NCI-H146 treated with DMSO at 0.1 percent for 48 hours (cell line): ENCODE results near the gene LIPK.
"Not testable (repeated sequence)": the region's sequence is repeated elsewhere in the genome, so short reads cannot be mapped to it uniquely, and the experiment has no call there.

ENCODE experiments used
- DNase-seq: peaks from one replicate; lab custom pipeline; 2025; ENCODE audit not compliant: unreplicated experiment; lab: John Stamatoyannopoulos, UW

The LIPK gene

GRCh38 chr10:88715517-88715916 lies 9.5 kb downstream of the LIPK start:
- no peak for DNase-seq

GRCh38 chr10:88721392-88721791 lies 15.3 kb downstream of the LIPK start:
- DNase-seq: no peak

- DNase-seq: peak; percentile 5
Observed at GRCh38 chr10:88725798-88726197, 19.7 kb downstream of the LIPK start.

- DNase-seq: no peak
Observed at GRCh38 chr10:88728107-88728763, 22.2 kb downstream of the LIPK start.

GRCh38 chr10:88730864-88731263 lies 24.8 kb downstream of the LIPK start:
- DNase-seq: no peak

DNA sequence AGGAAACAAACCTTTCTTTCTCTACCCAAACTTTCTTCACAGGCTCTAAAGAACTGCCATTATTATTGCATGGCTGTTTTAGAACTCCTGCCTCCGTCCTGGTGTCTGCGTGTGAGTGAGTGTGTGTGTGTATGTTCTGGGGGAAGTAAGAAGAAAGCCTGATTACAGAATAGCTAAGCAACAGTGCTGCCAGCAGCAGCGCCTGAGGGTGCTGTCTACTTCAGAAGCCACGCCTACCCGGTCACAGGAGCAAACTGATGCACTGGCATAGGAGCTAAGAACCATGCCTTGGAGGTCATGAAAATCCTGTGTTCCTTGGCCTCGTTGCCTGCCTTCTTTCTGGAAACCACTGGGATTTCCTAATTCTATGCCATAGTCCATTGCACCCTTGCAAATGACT lies 25.2 kb downstream of the LIPK start:
- DNase-seq: peak; percentile 72

DNA sequence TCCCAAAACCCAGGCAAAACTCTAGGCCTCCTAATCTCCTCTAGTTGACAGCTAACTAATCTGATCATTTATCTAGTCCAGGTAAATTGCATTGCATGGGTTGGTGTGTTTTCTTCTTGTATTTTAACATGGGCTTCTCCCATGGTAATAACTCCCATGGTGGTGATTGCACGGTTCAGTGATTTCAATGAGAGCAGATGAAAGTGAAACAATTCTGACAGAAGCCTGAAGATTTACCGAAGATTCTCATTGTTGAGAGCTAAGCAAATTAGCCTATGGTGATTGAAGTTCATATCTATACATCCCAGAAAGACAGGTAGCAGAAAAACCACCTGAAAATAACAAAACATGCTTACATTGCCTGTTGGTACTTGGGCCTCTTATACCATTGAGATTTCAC lies 27.2 kb downstream of the LIPK start:
- DNase-seq: no peak

- DNase-seq: no peak
Observed at GRCh38 chr10:88735661-88736060, 29.6 kb downstream of the LIPK start.

- not testable (repeated sequence) for DNase-seq
Observed at GRCh38 chr10:88741921-88742320, 35.9 kb downstream of the LIPK start.

DNA sequence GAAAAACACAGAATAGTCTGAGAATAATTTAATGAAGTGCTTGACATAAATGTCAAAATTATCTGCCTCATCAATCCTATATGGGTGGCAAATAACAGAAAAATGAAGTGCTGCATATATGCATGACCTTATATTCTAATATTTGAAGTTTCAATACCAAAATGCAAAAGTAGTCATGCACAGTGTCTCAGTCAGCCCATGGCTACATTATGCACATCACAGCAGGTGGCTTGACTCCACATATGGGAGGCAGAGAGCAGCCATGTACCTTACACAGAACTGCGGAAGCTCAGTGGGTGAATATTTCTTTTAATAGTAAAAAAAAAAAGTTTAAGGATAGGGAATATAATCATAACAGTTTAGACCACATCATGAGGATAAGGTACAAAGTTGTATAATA lies 36.4 kb downstream of the LIPK start:
- DNase-seq: no peak

- no peak for DNase-seq
Observed at GRCh38 chr10:88744002-88744401, 38.0 kb downstream of the LIPK start.

GRCh38 chr10:88745633-88746032 lies 39.6 kb downstream of the LIPK start:
- DNase-seq: no peak

GRCh38 chr10:88754287-88754686 lies 48.2 kb downstream of the LIPK start:
- no peak for DNase-seq

DNA sequence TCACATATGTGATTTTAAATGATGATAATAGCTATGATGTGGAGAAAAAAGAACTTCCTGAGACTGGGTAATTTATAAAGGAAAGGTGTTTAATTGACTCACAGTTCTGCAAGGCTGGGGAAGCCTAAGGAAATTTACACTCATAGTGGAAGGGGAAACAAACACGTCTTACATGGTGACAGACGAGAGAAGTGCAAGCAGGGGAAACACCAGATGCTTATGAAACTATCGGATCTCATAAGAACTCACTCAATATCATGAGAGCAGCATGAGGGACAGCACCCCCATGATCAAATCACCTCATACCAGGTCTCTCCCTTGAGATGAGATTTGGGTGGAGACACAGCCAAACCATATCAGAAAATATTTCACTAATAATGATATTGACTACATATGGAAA lies 49.7 kb downstream of the LIPK start:
- no peak for DNase-seq

GRCh38 chr10:88756660-88757059 lies 50.6 kb downstream of the LIPK start:
- no peak for DNase-seq

DNA sequence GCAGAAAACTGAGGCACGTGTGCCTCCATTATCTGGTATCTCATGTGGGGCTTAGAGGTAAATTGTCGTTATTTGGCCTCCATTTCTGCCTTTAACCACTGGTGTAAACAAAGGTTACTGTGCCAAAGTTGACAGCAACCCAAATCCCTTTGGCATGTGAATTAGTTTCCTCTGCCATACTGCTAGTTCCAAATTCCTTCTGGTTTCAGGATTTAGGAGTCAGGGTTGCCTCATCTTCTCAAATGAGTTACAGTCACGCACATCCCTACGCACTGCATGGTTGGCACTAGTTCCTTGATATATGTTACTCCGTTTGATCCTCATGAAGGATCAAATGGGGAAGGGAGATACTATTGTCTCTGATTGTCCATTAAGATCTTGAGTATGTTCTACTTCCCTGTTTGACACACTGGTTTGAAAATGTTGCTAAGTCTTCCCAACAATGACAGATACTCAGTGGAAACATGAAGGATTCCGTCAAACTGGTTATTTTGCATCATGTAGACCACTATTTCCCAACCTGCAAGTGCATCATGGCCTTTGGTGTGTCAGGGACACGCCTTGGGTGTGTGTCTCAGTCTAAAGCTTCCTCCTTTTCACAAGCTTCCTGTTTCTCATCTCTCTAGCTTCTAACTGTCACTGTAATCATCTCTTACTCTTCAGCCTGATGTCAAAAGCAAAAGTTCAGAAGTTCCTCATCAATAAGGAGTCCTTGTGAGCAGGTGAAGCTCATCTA lies 53.5 kb downstream of the LIPK start, which contains the start of gene LIPN:
TSS of gene LIPN (plus strand) at position 655 of the 736 bp plus-strand sequence. CDS start 1,386 bp downstream, outside the sequence.
- DNase-seq: no peak

GRCh38 chr10:88762906-88763305 lies 56.9 kb downstream of the LIPK start:
- DNase-seq: no peak

DNA sequence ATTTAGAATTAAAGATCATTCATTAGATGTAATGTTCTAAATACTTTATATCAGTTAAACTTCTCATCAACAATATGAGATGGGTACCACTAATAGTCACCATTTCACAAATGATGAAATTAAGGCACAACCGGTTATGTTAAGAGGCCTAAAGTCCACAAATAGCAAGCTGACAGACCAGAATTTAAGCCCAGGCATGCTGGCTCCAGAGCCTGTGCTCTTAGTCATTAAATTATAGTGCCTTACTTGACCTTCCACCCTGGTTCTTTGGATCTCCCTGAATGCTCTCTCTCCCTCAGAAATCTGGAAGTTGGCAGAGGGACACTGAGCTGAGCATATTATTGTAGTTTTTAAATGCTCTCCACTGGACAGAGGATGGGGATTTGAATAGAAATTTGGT lies 57.4 kb downstream of the LIPK start:
- no peak for DNase-seq

GRCh38 chr10:88764110-88764509 lies 58.1 kb downstream of the LIPK start:
- DNase-seq: no peak

GRCh38 chr10:88765816-88766215 lies 59.8 kb downstream of the LIPK start:
- no peak for DNase-seq

- no peak for DNase-seq
Observed at GRCh38 chr10:88769384-88769783, 63.3 kb downstream of the LIPK start.

- DNase-seq: no peak
Observed at GRCh38 chr10:88781206-88781605, 75.2 kb downstream of the LIPK start.

GRCh38 chr10:88782222-88782621 lies 76.2 kb downstream of the LIPK start:
- no peak for DNase-seq
